H1 (cell line): ENCODE data around the gene MDH1. TPM values are rescaled to one million over a fixed set of nuclear protein-coding genes. Genes with fewer than 3 reads are reported as not detected.

Experiments used
- ASH2L ChIP-seq: fragments of 200-600, 300-600 bp; sonication (generic); IDR thresholded peaks from one replicate; pipeline ENCODE4 v1.7.1; 2017; ENCODE audit warnings: low read length
- ATF2 ChIP-seq: IDR thresholded peaks from 2 replicates; pipeline ENCODE4 v1.6.1; 2012; ENCODE audit warnings: low read length, inconsistent platforms
- ATF3 ChIP-seq: IDR thresholded peaks from 2 replicates; pipeline ENCODE4 v1.6.1; 2011; ENCODE audit warnings: low read depth, mild to moderate bottlenecking, low read length; ENCODE audit not compliant: insufficient read depth
- BRCA1 ChIP-seq: IDR thresholded peaks from 2 replicates; pipeline ENCODE4 v1.6.1; 2012; ENCODE audit warnings: low read depth, low read length, improper control_type of control experiment
- CEBPB ChIP-seq: IDR thresholded peaks from 2 replicates; pipeline ENCODE4 v1.6.1; 2012; ENCODE audit warnings: low read depth, low read length
- CHD7 ChIP-seq: fragments of 300-600 bp; sonication (generic); IDR thresholded peaks from 2 replicates; pipeline ENCODE4 v1.7.1; 2012; ENCODE audit warnings: low read length, moderate library complexity, mild to moderate bottlenecking, inconsistent platforms; ENCODE audit not compliant: insufficient replicate concordance
- CREB1 ChIP-seq: IDR thresholded peaks from 2 replicates; pipeline ENCODE4 v1.6.1; 2012; ENCODE audit warnings: inconsistent platforms
- KDM5A ChIP-seq: fragments of 200-600 bp; IDR thresholded peaks from 2 replicates; pipeline ENCODE4 v1.7.1; 2012; ENCODE audit warnings: mild to moderate bottlenecking, low read length, inconsistent platforms, mixed read lengths
- MAX ChIP-seq: IDR thresholded peaks from 2 replicates; pipeline ENCODE4 v1.6.1; 2012; ENCODE audit warnings: inconsistent platforms
- YY1 ChIP-seq: IDR thresholded peaks from 2 replicates; pipeline ENCODE4 v1.6.1; 2011; ENCODE audit warnings: low read depth, mild to moderate bottlenecking, low read length
- polyA plus RNA-seq, 7 experiments: library from polyadenylated mRNA; depleted of rRNA in 3 of 7; stranded (reverse) in 5 of 7; unstranded in 2 of 7; fragments of >200 nt in 5 of 7; fragments of 200-250 nt in 2 of 7; gene quantifications; 1 replicate in 5 of 7; 2 replicates in 1 of 7; 4 replicates in 1 of 7; pipeline versions ENCODE4 v1.2.1 to v1.2.3, GENCODE V29; 2011 to 2013; ENCODE audit warnings: missing spikeins in 2 of 7, mixed read lengths in 2 of 7
- total RNA-seq: library from RNA; stranded (reverse); fragmentation: NEBNext Ultra II Directional; extraction: Animal tissue kit (Norgen Biotek cat#: 25700); gene quantifications from 2 replicates; pipeline ENCODE4 v1.2.1, GENCODE V29; 2021

The MDH1 gene
- total and polyA plus RNA-seq, 2 of the 8 experiments (the other 6 are each of a cell fraction or from before 2014, with no cell fraction given): 353 to 376 TPM

GRCh38 chr2:63562751-63563150 is 26.0 kb upstream of the MDH1 start (continued):
- no peak for TF ChIP-seq CHD7
- no peak for TF ChIP-seq MAX
- TF ChIP-seq YY1: no peak
- TF ChIP-seq CREB1: no peak
- TF ChIP-seq KDM5A: no peak
- TF ChIP-seq CEBPB: no peak
- no peak for TF ChIP-seq ATF2
- TF ChIP-seq BRCA1: no peak
- no peak for TF ChIP-seq ATF3
- no peak for TF ChIP-seq ASH2L
